Measurements from ENCODE around the gene KCTD1.

GRCh38 chr18:26584745-26585144, 36.4 kb upstream of the KCTD1 start:
- no peak for TF ChIP-seq POLR2A (IDR thresholded peaks at IDR 0.05; ENCODE audit: low read length)
- no peak for TF ChIP-seq GATA1 (IDR thresholded peaks at IDR 0.05; ENCODE audit: low read depth, low read length)

Data from erythroblast (primary cell).